AG04450 (cell line): ENCODE measurements around the gene BCL2L1. TPM values are rescaled to one million over a fixed set of nuclear protein-coding genes. Genes with fewer than 3 reads are reported as not detected.

Source experiments
- CTCF ChIA-PET: fragments of 300-600, 350-600 bp; formaldehyde crosslinking; extraction: SDS; loops from one replicate; lab custom pipeline; 2022; ENCODE audit warnings: antibody characterized with exemption, inconsistent platforms; lab: Charles Lee
- POLR2A ChIA-PET: fragments of 350-600 bp; formaldehyde crosslinking; extraction: SDS; loops from one replicate; lab custom pipeline; 2021; ENCODE audit warnings: antibody characterized with exemption, inconsistent platforms; lab: Yijun Ruan, JAX
- DNase-seq: peaks from one replicate; pipeline ENCODE4 v3.0.0-alpha.2; 2011; ENCODE audit warnings: low read depth, low spot score
- H3K27ac ChIP-seq: one replicate; pipeline ENCODE4 v1.5.1; 2012; ENCODE audit warnings: low read depth, low read length, control low read depth
- H3K27me3 ChIP-seq: one replicate; pipeline ENCODE4 v1.6.0; 2012; ENCODE audit warnings: low read length; ENCODE audit not compliant: control insufficient read depth, insufficient read depth
- H3K4me3 ChIP-seq: 2 replicates; pipeline ENCODE4 v1.5.1; 2011; ENCODE audit warnings: mild to moderate bottlenecking, low read depth, low read length, control low read depth
- H3K9me3 ChIP-seq: 2 replicates; pipeline ENCODE4 v1.5.1; 2012; ENCODE audit warnings: low read length; ENCODE audit not compliant: control insufficient read depth, insufficient read depth
- CTCF ChIP-seq: IDR thresholded peaks from 2 replicates; pipeline ENCODE4 v1.5.1; 2011; ENCODE audit warnings: low read depth, low read length, control low read depth, inconsistent platforms
- polyA plus RNA-seq: library from polyadenylated mRNA; depleted of rRNA; stranded (reverse); fragments of >200 nt; gene quantifications from 2 replicates; pipeline ENCODE4 v1.2.3, GENCODE V29; 2011

Gene BCL2L1
- polyA plus RNA-seq, 1 experiment = 57.5 TPM

GRCh38 chr20:31707258-31707615 lies 15.4 kb downstream of the BCL2L1 start:
- no peak overlapping the region for H3K4me3 ChIP-seq
- ChIA-PET CTCF (interaction anchor here (0.7 to 1.2 kb wide), 3 partner anchors 21 to 150 kb away, joined by 3 to 10 read pairs (median 3); no protein-coding TSS in a partner anchor), POLR2A (no interaction called here)
- no peaks in the 10 kb centered on the region for H3K9me3 ChIP-seq
- no peaks in the 10 kb centered on the region for H3K27me3 ChIP-seq
- no peak for DNase-seq
- no peak for TF ChIP-seq CTCF
- no peak overlapping the region for H3K27ac ChIP-seq

GRCh38 chr20:31706607-31707257 lies 15.9 kb downstream of the BCL2L1 start:
- no peaks in the 10 kb centered on the region for H3K9me3 ChIP-seq
- ChIA-PET POLR2A (interaction anchor here (1.0 kb wide), 1 partner anchor 43 kb away, joined by 3 read pairs; no protein-coding TSS in a partner anchor), CTCF (interaction anchor here (0.7 to 1.5 kb wide), 4 partner anchors 17 to 149 kb away, joined by 3 to 10 read pairs (median 6); no protein-coding TSS in a partner anchor)
- no peak overlapping the region for H3K27ac ChIP-seq
- no peak for TF ChIP-seq CTCF
- H3K4me3 ChIP-seq = no peak overlapping the region
- no peaks in the 10 kb centered on the region for H3K27me3 ChIP-seq
- DNase-seq = no peak

GRCh38 chr20:31705598-31706597 lies 16.8 kb downstream of the BCL2L1 start:
- H3K27ac ChIP-seq = no peak overlapping the region
- CTCF ChIA-PET = interaction anchor here (0.9 to 2.1 kb wide), 4 partner anchors 18 to 148 kb away, joined by 3 to 11 read pairs (median 10); no protein-coding TSS in a partner anchor
- DNase-seq = no peak
- no peaks in the 10 kb centered on the region for H3K9me3 ChIP-seq
- no peak for TF ChIP-seq CTCF
- H3K27me3 ChIP-seq = no peaks in the 10 kb centered on the region
- H3K4me3 ChIP-seq = no peak overlapping the region
- POLR2A ChIA-PET = interaction anchor here (1.0 kb wide), 1 partner anchor 42 kb away, joined by 3 read pairs; no protein-coding TSS in a partner anchor

GRCh38 chr20:31705191-31705590 lies 17.5 kb downstream of the BCL2L1 start:
- DNase-seq = no peak
- ChIA-PET POLR2A (interaction anchor here (1.5 kb wide), 1 partner anchor 18 kb away, joined by 7 read pairs; the partner anchor contains the start of gene BCL2L1), CTCF (interaction anchor here (1.5 to 2.1 kb wide), 3 partner anchors 18 to 44 kb away, joined by 9 to 16 read pairs (median 11); no protein-coding TSS in a partner anchor)
- TF ChIP-seq CTCF = no peak
- Histone ChIP-seq H3K27me3 (no peaks in the 10 kb centered on the region), H3K4me3 (no peak overlapping the region), H3K9me3 (no peaks in the 10 kb centered on the region), H3K27ac (no peak overlapping the region)
